Upper lobe of left lung (tissue), 4 donors: ENCODE measurements around the gene SCFD2.

Experiments
- POLR2AphosphoS5 ChIP-seq, 2 donors: sonication (generic); formaldehyde crosslinking; IDR thresholded peaks; one replicate each; pipeline ENCODE4 v1.5.1; 2017; ENCODE audit warnings: antibody characterized with exemption in 2 of 2
- TF ChIP-seq, protein P1 (sequence below), 6 experiments: fragments of 450-650 bp in 4 of 6; fragments of 200-600 bp in 2 of 6; sonication (generic) in 2 of 6; IDR thresholded peaks; one replicate each; pipeline ENCODE4 v1.5.1; 2016 to 2019; ENCODE audit warnings: antibody characterized with exemption in 6 of 6

GRCh38 chr4:53232371-53232770, 133.5 kb downstream of the SCFD2 start:
- TF ChIP-seq POLR2AphosphoS5 (IDR thresholded peaks at IDR 0.05): no peak
- TF ChIP-seq, protein P1, sequence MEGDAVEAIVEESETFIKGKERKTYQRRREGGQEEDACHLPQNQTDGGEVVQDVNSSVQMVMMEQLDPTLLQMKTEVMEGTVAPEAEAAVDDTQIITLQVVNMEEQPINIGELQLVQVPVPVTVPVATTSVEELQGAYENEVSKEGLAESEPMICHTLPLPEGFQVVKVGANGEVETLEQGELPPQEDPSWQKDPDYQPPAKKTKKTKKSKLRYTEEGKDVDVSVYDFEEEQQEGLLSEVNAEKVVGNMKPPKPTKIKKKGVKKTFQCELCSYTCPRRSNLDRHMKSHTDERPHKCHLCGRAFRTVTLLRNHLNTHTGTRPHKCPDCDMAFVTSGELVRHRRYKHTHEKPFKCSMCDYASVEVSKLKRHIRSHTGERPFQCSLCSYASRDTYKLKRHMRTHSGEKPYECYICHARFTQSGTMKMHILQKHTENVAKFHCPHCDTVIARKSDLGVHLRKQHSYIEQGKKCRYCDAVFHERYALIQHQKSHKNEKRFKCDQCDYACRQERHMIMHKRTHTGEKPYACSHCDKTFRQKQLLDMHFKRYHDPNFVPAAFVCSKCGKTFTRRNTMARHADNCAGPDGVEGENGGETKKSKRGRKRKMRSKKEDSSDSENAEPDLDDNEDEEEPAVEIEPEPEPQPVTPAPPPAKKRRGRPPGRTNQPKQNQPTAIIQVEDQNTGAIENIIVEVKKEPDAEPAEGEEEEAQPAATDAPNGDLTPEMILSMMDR (IDR thresholded peaks at IDR 0.05): no peak
